KMS-11 (cell line): ENCODE measurements around the gene ANAPC13.

Experiments used
- H2AFZ ChIP-seq: fragments of 200-600 bp; sonication (generic); 2 replicates; pipeline ENCODE4 v1.6.1; 2016; ENCODE audit warnings: antibody characterized with exemption, mixed run types, low read depth
- H3K27ac ChIP-seq: fragments of 200-600 bp; sonication (generic); 2 replicates; pipeline ENCODE4 v1.6.1; 2016; ENCODE audit warnings: mild to moderate bottlenecking, mixed run types
- H3K27me3 ChIP-seq: fragments of 200-600 bp; sonication (generic); 2 replicates; pipeline ENCODE4 v1.6.1; 2017; ENCODE audit warnings: mild to moderate bottlenecking, low read depth, mixed run types, moderate library complexity; ENCODE audit not compliant: insufficient read depth
- H3K36me3 ChIP-seq: fragments of 200-600 bp; sonication (generic); 2 replicates; pipeline ENCODE4 v1.6.1; 2017; ENCODE audit warnings: mild to moderate bottlenecking, mixed run types; ENCODE audit not compliant: insufficient read depth
- H3K4me1 ChIP-seq: fragments of 200-600 bp; sonication (generic); 2 replicates; pipeline ENCODE4 v1.6.1; 2016; ENCODE audit warnings: mild to moderate bottlenecking, low read depth, mixed run types; ENCODE audit not compliant: poor library complexity, severe bottlenecking
- H3K4me2 ChIP-seq: fragments of 200-600 bp; sonication (generic); 2 replicates; pipeline ENCODE4 v1.7.0; 2016; ENCODE audit warnings: mild to moderate bottlenecking, mixed run types
- H3K4me3 ChIP-seq: fragments of 200-600 bp; sonication (generic); IDR thresholded peaks from 2 replicates; pipeline ENCODE4 v1.6.1; 2017; ENCODE audit warnings: low read depth, low read length, mixed read lengths; ENCODE audit not compliant: insufficient read depth
- H3K79me2 ChIP-seq: fragments of 200-600 bp; sonication (generic); 2 replicates; pipeline ENCODE4 v1.6.1; 2016; ENCODE audit warnings: low read depth, mixed run types; ENCODE audit not compliant: insufficient read depth
- H3K9ac ChIP-seq: fragments of 200-600 bp; sonication (generic); 2 replicates; pipeline ENCODE4 v1.6.1; 2016; ENCODE audit warnings: mild to moderate bottlenecking, mixed run types
- H4K20me1 ChIP-seq: fragments of 200-600 bp; sonication (generic); 2 replicates; pipeline ENCODE4 v1.6.1; 2016; ENCODE audit warnings: mild to moderate bottlenecking, mixed run types; ENCODE audit not compliant: insufficient read depth
- CTCF ChIP-seq: fragments of 200-600 bp; sonication (generic); conservative IDR thresholded peaks from 2 replicates; pipeline ENCODE4 v1.6.1; 2017; ENCODE audit warnings: low read depth, mild to moderate bottlenecking, antibody characterized with exemption, low read length, moderate library complexity, mixed read lengths

ANAPC13 gene

DNA sequence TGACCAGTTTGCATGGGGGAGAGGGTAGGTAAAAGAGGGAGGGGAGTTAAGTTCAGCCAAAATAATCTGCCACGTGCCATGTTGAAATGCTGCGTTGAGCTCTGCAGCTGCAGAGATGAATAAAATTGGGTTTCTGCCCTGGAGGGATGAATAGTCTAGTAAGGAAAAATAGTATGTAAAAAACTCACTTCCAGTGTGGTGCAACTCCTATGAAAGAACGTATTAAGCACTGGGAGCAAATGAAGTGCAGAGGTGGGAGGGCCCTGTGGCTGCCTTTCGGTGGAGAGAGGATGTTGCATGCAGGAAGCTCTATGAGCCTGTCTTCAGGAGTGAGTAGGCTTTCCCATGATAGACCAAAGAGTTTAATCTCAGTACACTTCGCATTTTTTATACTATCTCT is 8.7 kb upstream of the ANAPC13 start:
- Histone ChIP-seq H3K27ac (no peak overlapping the region), H3K4me3 (no peak overlapping the region), H3K9ac (no peak overlapping the region), H3K79me2 (peaks cover 23% of the 10 kb centered on the region; the same call in 1 of the 2 replicates), H3K27me3 (no peaks in the 10 kb centered on the region), H2AFZ (no peak overlapping the region), H3K4me1 (peaks cover 18% of the 10 kb centered on the region), H3K36me3 (no peaks in the 10 kb centered on the region), H3K4me2 (no peak overlapping the region), H4K20me1 (no peaks in the 10 kb centered on the region)
- TF ChIP-seq CTCF: no peak

DNA sequence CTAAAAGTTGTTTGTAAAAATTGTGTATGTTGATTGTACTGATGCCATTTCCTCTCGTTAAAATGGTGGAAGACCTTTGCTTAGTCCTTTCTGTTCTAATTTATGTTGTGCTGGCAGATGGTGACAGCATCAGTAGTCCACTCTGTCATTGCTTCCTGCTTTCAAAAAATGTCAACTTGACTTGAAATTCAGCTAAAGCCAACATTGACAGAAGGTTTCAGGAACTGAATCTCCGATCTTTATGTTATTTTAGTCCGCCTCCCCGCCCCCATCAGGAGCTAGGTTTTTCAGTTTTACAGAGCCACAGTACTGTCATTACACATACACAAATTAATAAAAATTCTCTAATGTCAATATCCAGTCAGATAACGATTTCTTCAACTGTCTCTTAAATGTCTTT is 1.6 kb upstream of the ANAPC13 start:
- peak overlapping the region; percentile 91; the same call in 1 of the 2 replicates for H3K27ac ChIP-seq

DNA sequence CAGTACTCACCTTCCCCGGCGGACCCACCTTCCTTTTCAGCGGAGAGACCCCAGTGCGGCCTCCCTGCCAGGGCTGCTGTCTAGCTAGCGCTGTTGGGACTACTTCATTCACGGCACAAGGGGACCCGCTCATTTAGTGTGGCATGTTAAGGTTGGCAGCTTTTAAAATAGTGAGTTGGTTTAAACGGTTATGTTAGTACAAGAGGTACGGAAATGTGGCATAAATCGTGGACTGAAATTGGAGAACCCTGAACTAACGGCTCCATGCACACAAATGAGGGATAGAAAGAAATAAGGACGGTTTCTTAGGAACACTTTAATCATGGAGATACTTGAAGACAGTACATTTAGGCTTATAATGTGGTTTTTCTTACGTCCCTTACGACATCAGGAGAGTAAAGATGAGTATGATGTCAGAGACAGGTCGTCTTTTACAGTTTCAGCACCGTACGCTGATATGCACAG is 824 bp upstream of the ANAPC13 start:
- Histone ChIP-seq H2AFZ (peak overlapping the region; percentile 99), H3K27me3 (no peaks in the 10 kb centered on the region), H3K36me3 (0 out of 2 replicates have a peak, but pooled peaks cover 4% of the 10 kb centered on the region), H3K79me2 (peaks cover 57% of the 10 kb centered on the region), H3K4me3 (no peak overlapping the region), H3K27ac (peak overlapping the region; percentile 91), H3K4me2 (peak overlapping the region; percentile 69), H3K4me1 (peaks cover 17% of the 10 kb centered on the region), H3K9ac (peak overlapping the region; percentile 94), H4K20me1 (no peaks in the 10 kb centered on the region)
- TF ChIP-seq CTCF: no peak

More for the DNA sequence above, 1.6 kb upstream of the ANAPC13 start:
- Histone ChIP-seq H3K9ac (peak overlapping the region; percentile 94; the same call in 1 of the 2 replicates), H4K20me1 (no peaks in the 10 kb centered on the region), H2AFZ (0 out of 2 replicates have a peak overlapping the region, but pooled peaks have one; percentile 99), H3K4me1 (peaks cover 17% of the 10 kb centered on the region), H3K4me2 (peak overlapping the region; percentile 69), H3K79me2 (peaks cover 57% of the 10 kb centered on the region), H3K4me3 (no peak overlapping the region), H3K36me3 (no peaks in the 10 kb centered on the region), H3K27me3 (no peaks in the 10 kb centered on the region)
- no peak for TF ChIP-seq CTCF

DNA sequence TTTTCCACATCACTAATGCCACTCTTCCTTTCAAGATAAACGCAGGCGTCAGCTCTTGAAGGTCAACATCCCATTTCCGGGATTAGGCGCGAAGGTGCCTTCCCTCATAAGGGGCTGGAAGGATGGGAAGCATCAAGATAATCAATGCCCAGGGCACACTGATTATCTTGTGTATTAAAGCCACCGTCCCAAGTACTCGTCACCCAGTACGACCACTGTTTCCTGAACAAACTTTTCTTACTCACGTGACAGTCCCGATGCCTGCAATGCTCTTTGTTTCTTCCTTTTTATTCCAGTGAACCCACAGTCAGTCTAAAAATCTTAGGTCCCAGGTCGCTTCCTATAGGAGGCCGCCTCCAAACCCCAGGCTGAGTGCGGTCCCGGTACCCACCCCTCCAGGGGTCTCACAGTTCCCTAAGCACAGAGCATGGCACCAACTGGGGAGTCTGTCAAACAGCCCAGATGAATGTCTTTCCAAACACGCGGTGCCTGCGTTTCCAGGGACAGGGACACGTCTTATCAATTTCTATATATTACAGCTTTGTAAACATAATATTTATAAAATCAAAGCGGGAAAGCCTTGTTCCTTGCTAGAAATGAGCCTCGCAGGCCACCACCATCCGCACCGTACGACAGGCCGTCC is 589 bp downstream of the ANAPC13 start:
- no peak for TF ChIP-seq CTCF
- H3K27ac ChIP-seq: peak overlapping the region; percentile 91

More for the DNA sequence above, 589 bp downstream of the ANAPC13 start:
- no peaks in the 10 kb centered on the region for H4K20me1 ChIP-seq
- H3K79me2 ChIP-seq: peaks cover 50% of the 10 kb centered on the region
- peak overlapping the region; percentile 94 for H3K9ac ChIP-seq
- peak overlapping the region; percentile 98 for H3K4me3 ChIP-seq
- no peaks in the 10 kb centered on the region for H3K27me3 ChIP-seq
- H3K4me2 ChIP-seq: peak overlapping the region; percentile 77
- peaks cover 17% of the 10 kb centered on the region for H3K4me1 ChIP-seq
- peak overlapping the region; percentile 99 for H2AFZ ChIP-seq
- H3K36me3 ChIP-seq: 0 out of 2 replicates have a peak, but pooled peaks cover 6% of the 10 kb centered on the region
